HG03432 (cell line): ENCODE data around the gene AIM2.

Source experiments
- ATAC-seq: cut with Tn5 transposase; IDR thresholded peaks from one replicate; pipeline ENCODE4 v1.9.1; 2021; ENCODE audit warnings: mild to moderate bottlenecking, moderate library complexity; ENCODE audit not compliant: unreplicated experiment

Gene AIM2

DNA sequence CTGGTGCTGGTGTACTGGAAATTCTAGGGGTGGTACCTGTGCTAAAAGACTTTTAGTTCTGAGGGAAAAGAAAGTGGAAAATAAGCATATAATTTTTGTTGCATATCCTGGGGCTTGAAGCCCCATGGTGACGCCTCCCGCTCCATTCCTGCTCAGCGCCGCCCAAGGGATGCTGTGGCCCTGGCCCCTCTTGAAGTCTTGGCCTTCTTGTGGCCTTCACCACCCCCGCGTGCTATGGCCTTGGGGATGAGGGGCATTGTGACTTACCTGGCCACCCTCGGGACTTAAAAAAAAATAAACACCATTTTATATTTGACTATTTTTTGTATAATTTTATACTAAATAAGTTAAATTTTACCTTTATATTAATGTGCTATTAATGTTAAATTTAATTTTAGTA, 51.5 kb downstream of the AIM2 start:
- ATAC-seq: no peak

- no peak for ATAC-seq
These were observed 52.8 kb downstream of the AIM2 start for GRCh38 chr1:159023723-159024122.

GRCh38 chr1:159015440-159015909, 61.1 kb downstream of the AIM2 start:
- ATAC-seq: peak; percentile 95

GRCh38 chr1:159014851-159015250, 61.7 kb downstream of the AIM2 start:
- no peak for ATAC-seq

DNA sequence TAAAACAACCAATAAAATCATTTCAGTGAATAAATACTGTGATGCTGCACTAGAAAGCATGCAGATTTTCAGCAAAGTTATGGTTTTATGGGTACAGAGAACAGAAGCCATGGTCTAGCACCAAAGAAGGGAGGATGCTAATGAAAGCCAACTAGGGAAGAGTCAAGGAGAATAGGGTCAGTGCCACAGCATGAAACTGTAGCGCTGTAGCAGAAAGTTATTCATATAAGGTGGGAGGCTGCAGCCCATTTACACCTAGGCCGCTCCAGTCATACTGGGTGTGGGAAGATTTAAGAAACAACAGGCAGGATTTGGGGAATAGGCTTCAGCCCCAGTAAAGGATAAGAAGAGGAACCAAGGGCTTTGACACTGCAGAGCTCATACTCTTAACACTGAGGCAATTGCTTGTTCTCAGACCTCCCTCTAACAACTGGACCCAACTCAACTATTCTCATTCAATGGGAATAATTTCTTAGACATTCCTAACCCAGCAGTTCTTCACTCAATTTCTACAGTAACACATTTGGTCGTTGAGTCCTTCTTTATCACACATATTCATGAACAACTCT, 62.5 kb downstream of the AIM2 start:
- ATAC-seq: no peak

- peak; percentile 29 for ATAC-seq
These were observed 64.1 kb downstream of the AIM2 start for GRCh38 chr1:159012495-159012894.
